Prostate gland (tissue), 2 donors: ENCODE results near the gene RGS3. TPM values are rescaled to one million over a fixed set of nuclear protein-coding genes. Genes with fewer than 3 reads are reported as not detected.

Source experiments
- DNase-seq: peaks from one replicate; pipeline ENCODE4 v3.0.0-alpha.2; 2019; ENCODE audit warnings: low spot score
- H3K27ac ChIP-seq, 2 donors: fragments of 200-600 bp; sonication (generic); 2 replicates each; pipeline ENCODE4 v1.5.1; 2017 to 2019
- H3K27me3 ChIP-seq: fragments of 200-600 bp; sonication (generic); replicated peaks from 2 replicates; pipeline ENCODE4 v1.5.1; 2019; ENCODE audit not compliant: insufficient read depth
- H3K36me3 ChIP-seq, 2 donors: fragments of 200-600 bp; sonication (generic); 1 replicate in 1 of 2; 2 replicates in 1 of 2; pipeline versions ENCODE4 v1.5.1 to v1.8.1; 2017 to 2019
- H3K4me1 ChIP-seq: fragments of 200-600 bp; sonication (generic); replicated peaks from 2 replicates; pipeline ENCODE4 v1.5.1; 2019
- H3K4me3 ChIP-seq, 2 donors: fragments of 200-600 bp; sonication (generic); 2 replicates each; pipeline ENCODE4 v1.5.1; 2017 to 2019
- H3K9me3 ChIP-seq: fragments of 200-600 bp; sonication (generic); 2 replicates; pipeline ENCODE4 v1.5.1; 2017
- POLR2A ChIP-seq: fragments of 450-650 bp; IDR thresholded peaks from one replicate; pipeline ENCODE4 v1.6.1; 2016; ENCODE audit warnings: antibody characterized with exemption, mild to moderate bottlenecking
- POLR2AphosphoS5 ChIP-seq: sonication (generic); formaldehyde crosslinking; IDR thresholded peaks from one replicate; pipeline ENCODE4 v1.6.1; 2017; ENCODE audit warnings: antibody characterized with exemption
- WGBS: methylation state at CpG from one replicate; pipeline ENCODE4 v1.1.5; 2018; 5-methylcytosine and 5-hydroxymethylcytosine counted together
- intact Hi-C: fragments of 100-400 bp; cut with DNase I; formaldehyde crosslinking; loops from one replicate; pipeline ENCODE4 v1.14.2; 2022
- total RNA-seq, 2 donors: library from RNA; depleted of rRNA; stranded (reverse); fragments of >200 nt; gene quantifications; one replicate each; pipeline ENCODE4 v1.1.0, GENCODE V29; 2016
- TF ChIP-seq, protein P1 (sequence below), 4 experiments: fragments of 200-600 bp in 2 of 4; fragments of 450-650 bp in 2 of 4; sonication (generic) in 2 of 4; IDR thresholded peaks; 1 replicate in 3 of 4; 2 replicates in 1 of 4; pipeline ENCODE4 v1.5.1; 2016 to 2019; ENCODE audit warnings: antibody characterized with exemption in 4 of 4, mild to moderate bottlenecking in 2 of 4, moderate library complexity in 2 of 4

The RGS3 gene
- total RNA-seq, 2 donors from 2014 or later: 26.5 to 98.9 TPM

DNA sequence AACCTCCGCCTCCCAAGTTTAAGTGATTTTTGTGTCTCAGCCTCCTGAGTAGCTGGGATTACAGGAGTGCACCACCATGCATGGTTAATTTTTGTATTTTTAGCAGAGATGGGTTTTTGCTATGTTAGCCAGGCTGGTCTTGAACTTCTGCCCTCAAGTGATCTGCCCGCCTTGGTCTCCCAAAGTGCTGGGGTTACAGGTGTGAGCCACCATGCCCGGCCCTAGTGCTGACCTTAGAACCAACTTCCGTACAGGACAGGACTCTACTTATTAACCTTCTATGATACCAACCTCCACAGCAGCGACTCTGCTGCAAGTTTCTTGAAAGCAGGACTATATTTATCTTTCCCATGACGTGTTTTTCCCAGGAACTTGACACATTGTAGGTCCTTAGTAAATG, 176.9 kb downstream of the RGS3 start:
- H3K27ac ChIP-seq: no peak overlapping the region
- H3K27me3 ChIP-seq: no peaks in the 10 kb centered on the region
- H3K4me1 ChIP-seq: no peaks in the 10 kb centered on the region
- no peaks in the 10 kb centered on the region for H3K36me3 ChIP-seq
- DNase-seq: no peak
- no peak overlapping the region for H3K4me3 ChIP-seq
- no peak for TF ChIP-seq POLR2A
- TF ChIP-seq, protein P1, sequence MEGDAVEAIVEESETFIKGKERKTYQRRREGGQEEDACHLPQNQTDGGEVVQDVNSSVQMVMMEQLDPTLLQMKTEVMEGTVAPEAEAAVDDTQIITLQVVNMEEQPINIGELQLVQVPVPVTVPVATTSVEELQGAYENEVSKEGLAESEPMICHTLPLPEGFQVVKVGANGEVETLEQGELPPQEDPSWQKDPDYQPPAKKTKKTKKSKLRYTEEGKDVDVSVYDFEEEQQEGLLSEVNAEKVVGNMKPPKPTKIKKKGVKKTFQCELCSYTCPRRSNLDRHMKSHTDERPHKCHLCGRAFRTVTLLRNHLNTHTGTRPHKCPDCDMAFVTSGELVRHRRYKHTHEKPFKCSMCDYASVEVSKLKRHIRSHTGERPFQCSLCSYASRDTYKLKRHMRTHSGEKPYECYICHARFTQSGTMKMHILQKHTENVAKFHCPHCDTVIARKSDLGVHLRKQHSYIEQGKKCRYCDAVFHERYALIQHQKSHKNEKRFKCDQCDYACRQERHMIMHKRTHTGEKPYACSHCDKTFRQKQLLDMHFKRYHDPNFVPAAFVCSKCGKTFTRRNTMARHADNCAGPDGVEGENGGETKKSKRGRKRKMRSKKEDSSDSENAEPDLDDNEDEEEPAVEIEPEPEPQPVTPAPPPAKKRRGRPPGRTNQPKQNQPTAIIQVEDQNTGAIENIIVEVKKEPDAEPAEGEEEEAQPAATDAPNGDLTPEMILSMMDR (IDR thresholded peaks at IDR 0.05): no peak
- TF ChIP-seq POLR2AphosphoS5: no peak
- H3K9me3 ChIP-seq: no peaks in the 10 kb centered on the region
- intact Hi-C loops: no loop called here
- 65% methylated on average over 6 of the region's 6 CpGs for WGBS

DNA sequence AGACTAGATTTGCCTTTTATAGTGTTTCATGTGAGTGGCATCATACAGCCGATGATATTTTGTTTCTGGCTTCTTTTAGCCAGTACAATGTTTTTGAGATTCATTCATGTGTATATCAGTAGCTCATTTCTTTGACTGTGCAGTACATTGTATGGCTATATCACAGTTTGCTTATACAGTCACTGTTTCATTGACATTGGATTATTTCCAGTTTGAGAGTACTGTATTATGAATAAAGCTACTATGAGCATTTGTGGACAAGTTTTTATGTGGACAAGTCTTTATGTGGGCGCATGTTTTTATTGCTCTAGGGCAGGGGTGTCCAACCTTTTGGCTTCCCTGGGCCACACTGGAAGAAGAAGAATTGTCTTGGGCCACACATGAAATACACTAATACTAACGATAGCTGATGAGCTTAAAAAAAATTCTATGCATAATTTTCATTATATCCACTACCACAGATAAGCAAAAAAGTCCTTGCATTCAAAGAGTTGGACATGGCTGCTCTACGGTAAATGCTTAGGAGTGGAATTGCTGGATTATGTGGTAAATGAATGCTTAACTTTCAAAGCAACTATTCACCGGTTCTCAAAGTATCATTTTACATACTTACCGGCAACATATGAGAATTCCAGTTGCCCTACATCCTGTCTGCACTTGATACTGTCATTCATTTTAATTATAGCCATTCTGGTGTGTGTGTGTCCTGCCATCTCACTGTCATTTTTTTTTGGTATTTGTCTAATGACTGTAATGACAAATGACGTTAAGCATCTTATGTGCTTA, 177.8 kb downstream of the RGS3 start:
- 42% methylated on average over 7 of the region's 7 CpGs for WGBS
- Histone ChIP-seq H3K27ac (no peak overlapping the region), H3K36me3 (no peaks in the 10 kb centered on the region), H3K4me1 (no peaks in the 10 kb centered on the region), H3K4me3 (no peak overlapping the region), H3K9me3 (no peaks in the 10 kb centered on the region), H3K27me3 (no peaks in the 10 kb centered on the region)
- TF ChIP-seq POLR2AphosphoS5 (no peak), POLR2A (no peak)
- TF ChIP-seq, protein P1 (IDR thresholded peaks at IDR 0.05): no peak
- no peak for DNase-seq
- intact Hi-C loops: no loop called here

DNA sequence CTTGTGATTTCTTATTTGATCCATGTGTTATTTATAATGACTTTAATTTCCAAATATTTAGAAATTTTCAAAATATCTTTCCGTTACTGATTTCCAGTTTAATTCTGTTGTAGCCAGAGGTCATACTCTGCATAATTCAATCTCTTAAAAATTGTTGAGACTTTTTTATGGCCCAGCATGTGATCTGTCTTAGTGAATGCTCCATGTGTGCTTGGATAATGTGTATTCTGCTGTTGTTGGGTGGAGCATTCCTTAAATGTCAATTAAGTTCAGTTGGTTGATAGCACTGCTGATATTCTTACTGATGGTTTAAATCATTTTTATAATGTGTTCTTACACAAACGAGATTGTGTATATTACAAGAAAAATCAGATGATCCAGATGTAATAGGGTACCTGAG, 180.8 kb downstream of the RGS3 start:
- DNase-seq: no peak
- H3K36me3 ChIP-seq: no peaks in the 10 kb centered on the region
- H3K4me3 ChIP-seq: no peak overlapping the region
- intact Hi-C loops: no loop called here
- no peak overlapping the region for H3K27ac ChIP-seq
- H3K27me3 ChIP-seq: no peaks in the 10 kb centered on the region
- no peaks in the 10 kb centered on the region for H3K4me1 ChIP-seq
- WGBS: 48% methylated on average over 2 of the region's 2 CpGs
- no peak for TF ChIP-seq POLR2A
- TF ChIP-seq POLR2AphosphoS5: no peak
- TF ChIP-seq, protein P1 (IDR thresholded peaks at IDR 0.05): no peak
- no peaks in the 10 kb centered on the region for H3K9me3 ChIP-seq

DNA sequence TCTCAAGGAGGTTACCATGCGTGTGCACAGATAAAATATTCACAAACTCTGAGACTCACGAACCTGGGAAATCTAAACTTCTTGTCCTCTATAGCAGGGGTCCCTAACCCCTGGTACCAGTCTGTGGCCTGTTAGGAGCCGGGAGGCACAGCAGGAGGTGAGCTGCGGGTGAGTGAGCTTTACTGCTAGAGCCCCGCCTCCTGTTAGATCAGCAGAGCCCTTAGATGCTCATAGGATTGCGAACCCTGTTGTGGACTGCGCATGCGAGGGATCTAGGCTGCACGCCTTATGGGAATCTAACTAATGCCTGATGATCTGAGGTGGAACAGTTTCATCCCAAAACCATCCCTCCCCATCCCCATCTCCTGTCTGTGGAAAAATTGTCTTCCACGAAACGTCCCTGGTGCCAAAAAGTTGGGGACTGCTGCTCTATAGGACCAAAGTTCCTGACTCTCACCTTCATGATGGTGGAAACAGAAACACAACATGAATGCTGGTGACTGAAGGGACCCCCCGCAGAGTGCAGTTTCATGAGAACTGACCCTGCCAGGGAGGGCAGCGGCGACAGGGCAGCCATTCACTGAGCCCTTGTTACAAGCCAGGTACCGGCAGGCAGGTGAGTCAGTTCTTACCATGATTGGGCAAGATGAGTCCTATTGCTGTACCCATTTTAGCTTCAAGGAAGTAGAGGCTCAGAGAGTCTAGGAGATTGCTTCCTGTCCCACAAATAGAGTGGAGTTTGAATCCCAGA, 181.9 kb downstream of the RGS3 start:
- DNase-seq: no peak
- Histone ChIP-seq H3K4me1 (no peaks in the 10 kb centered on the region), H3K4me3 (no peak overlapping the region), H3K27ac (no peak overlapping the region), H3K36me3 (no peaks in the 10 kb centered on the region), H3K9me3 (no peaks in the 10 kb centered on the region), H3K27me3 (no peaks in the 10 kb centered on the region)
- TF ChIP-seq, protein P1 (IDR thresholded peaks at IDR 0.05): no peak
- TF ChIP-seq POLR2AphosphoS5 (no peak), POLR2A (no peak)
- 88% methylated on average over 14 of the region's 15 CpGs for WGBS
- intact Hi-C loops: no loop called here

DNA sequence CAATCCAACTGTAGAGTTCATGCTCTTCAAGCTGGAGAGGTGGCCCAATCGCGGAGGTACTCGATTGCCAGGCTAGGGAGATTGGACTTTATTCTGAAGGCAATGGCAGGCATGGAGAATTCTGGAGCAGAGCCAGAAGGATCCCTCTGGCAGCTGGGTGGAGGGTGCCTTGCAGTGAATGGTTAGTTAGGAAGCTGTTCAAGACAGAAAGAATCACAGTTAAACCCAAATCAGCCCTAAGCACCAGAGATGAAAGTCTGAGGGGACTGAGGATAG, 182.4 kb downstream of the RGS3 start:
- Histone ChIP-seq H3K4me3 (no peak overlapping the region), H3K27me3 (no peaks in the 10 kb centered on the region), H3K36me3 (no peaks in the 10 kb centered on the region), H3K9me3 (no peaks in the 10 kb centered on the region), H3K27ac (no peak overlapping the region), H3K4me1 (no peaks in the 10 kb centered on the region)
- TF ChIP-seq, protein P1 (IDR thresholded peaks at IDR 0.05): no peak
- TF ChIP-seq POLR2AphosphoS5 (no peak), POLR2A (no peak)
- WGBS: 87% methylated on average over 3 of the region's 3 CpGs
- no peak for DNase-seq
- intact Hi-C loops: no loop called here
